ENCODE results near the gene MAN1A1.

MAN1A1 gene

GRCh38 chr6:119196715-119197114, 152.8 kb downstream of the MAN1A1 start:
- no peak for DNase-seq (ENCODE audit: low read depth, low spot score)

GRCh38 chr6:119195848-119196247, 153.7 kb downstream of the MAN1A1 start:
- no peak for DNase-seq (ENCODE audit: low read depth, low spot score)

- no peak for DNase-seq (ENCODE audit: low read depth, low spot score)
Observed at GRCh38 chr6:119195204-119195603, 154.4 kb downstream of the MAN1A1 start.

GRCh38 chr6:119193707-119194106, 155.9 kb downstream of the MAN1A1 start:
- DNase-seq (ENCODE audit: low read depth, low spot score): no peak

GRCh38 chr6:119192200-119192599, 157.4 kb downstream of the MAN1A1 start:
- no peak for DNase-seq (ENCODE audit: low read depth, low spot score)

- DNase-seq (ENCODE audit: low read depth, low spot score): no peak
Observed at GRCh38 chr6:119190176-119190575, 159.4 kb downstream of the MAN1A1 start.

- DNase-seq (ENCODE audit: low read depth, low spot score): no peak
Observed at GRCh38 chr6:119189498-119189897, 160.1 kb downstream of the MAN1A1 start.

GRCh38 chr6:119187596-119187995, 162.0 kb downstream of the MAN1A1 start:
- no peak for DNase-seq (ENCODE audit: low read depth, low spot score)

- DNase-seq (ENCODE audit: low read depth, low spot score): no peak
Observed at GRCh38 chr6:119186490-119186889, 163.1 kb downstream of the MAN1A1 start.

GRCh38 chr6:119184008-119184648, 165.4 kb downstream of the MAN1A1 start:
- DNase-seq (ENCODE audit: low read depth, low spot score): no peak

- DNase-seq (ENCODE audit: low read depth, low spot score): no peak
Observed at GRCh38 chr6:119183457-119183856, 166.1 kb downstream of the MAN1A1 start.

GRCh38 chr6:119182875-119183274, 166.7 kb downstream of the MAN1A1 start:
- DNase-seq (ENCODE audit: low read depth, low spot score): no peak

- no peak for DNase-seq (ENCODE audit: low read depth, low spot score)
Observed at GRCh38 chr6:119182216-119182803, 167.3 kb downstream of the MAN1A1 start.

GRCh38 chr6:119181046-119181445, 168.5 kb downstream of the MAN1A1 start:
- no peak for DNase-seq (ENCODE audit: low read depth, low spot score)

GRCh38 chr6:119179842-119180241, 169.7 kb downstream of the MAN1A1 start:
- no peak for DNase-seq (ENCODE audit: low read depth, low spot score)

- no peak for DNase-seq (ENCODE audit: low read depth, low spot score)
Observed at GRCh38 chr6:119179062-119179461, 170.5 kb downstream of the MAN1A1 start.

GRCh38 chr6:119176445-119176844, 173.1 kb downstream of the MAN1A1 start:
- DNase-seq (ENCODE audit: low read depth, low spot score): no peak

GRCh38 chr6:119174879-119175817, 174.4 kb downstream of the MAN1A1 start:
- DNase-seq (ENCODE audit: low read depth, low spot score): no peak

- no peak for DNase-seq (ENCODE audit: low read depth, low spot score)
Observed at GRCh38 chr6:119174085-119174445, 175.5 kb downstream of the MAN1A1 start.

- no peak for DNase-seq (ENCODE audit: low read depth, low spot score)
Observed at GRCh38 chr6:119173249-119174084, 176.1 kb downstream of the MAN1A1 start.

- no peak for DNase-seq (ENCODE audit: low read depth, low spot score)
Observed at GRCh38 chr6:119172824-119173223, 176.7 kb downstream of the MAN1A1 start.
